K562 (cell line): ENCODE measurements around the gene TMEM237. TPM values are rescaled to one million over a fixed set of nuclear protein-coding genes. Genes with fewer than 3 reads are reported as not detected.

ENCODE experiments used
- ATAC-seq: fragments of 200-7000 bp; cut with Tn5 transposase; 3 replicates; pipeline ENCODE4 v1.9.1; 2020; ENCODE audit warnings: moderate library complexity
- BruUV-seq: library from RNA; stranded (reverse); fragments of 400-500 nt; replicated peaks from 2 replicates; lab custom pipeline; 2021; lab: Mats Ljungman, UMichigan
- CTCF ChIA-PET: fragments of 300-600 bp; formaldehyde crosslinking; extraction: SDS; loops from one replicate; lab custom pipeline; 2021; ENCODE audit warnings: low intra/inter-chr PET ratio; lab: Yijun Ruan, JAX
- POLR2A ChIA-PET: fragments of 300-600, 350-650 bp; sonication (Branson Sonifier 250); formaldehyde crosslinking; extraction: SDS; loops from one replicate; lab custom pipeline; 2021; ENCODE audit warnings: antibody characterized with exemption, inconsistent platforms; lab: Yijun Ruan, JAX
- DNase-seq, 4 experiments: peaks; one replicate each; pipeline versions ENCODE4 v3.0.0 to v3.0.0-alpha.2; 2011 to 2018; ENCODE audit warnings: low spot score in 3 of 4, mixed read lengths in 3 of 4; ENCODE audit errors: extremely low read depth in 1 of 4
- FAIRE-seq: peaks from 2 replicates; lab custom pipeline; 2011; peaks lifted over from hg19 to GRCh38; lab: Jason Lieb, UNC
- H2AFZ ChIP-seq: 2 replicates; pipeline ENCODE4 v1.6.0; 2011; ENCODE audit warnings: low read depth, low read length, control low read depth, inconsistent platforms
- H3K27ac ChIP-seq: fragments of 200-600 bp; 3 replicates; pipeline ENCODE4 v1.8.0; 2011; ENCODE audit warnings: low read depth, mild to moderate bottlenecking, control low read depth, inconsistent platforms, low read length, moderate library complexity, mixed read lengths; ENCODE audit errors: extremely low read depth
- H3K27me3 ChIP-seq, 2 experiments: fragments of 300-600 bp in 1 of 2; 2 replicates in 1 of 2; 3 replicates in 1 of 2; pipeline versions ENCODE4 v1.6.0 to v1.8.0; 2011; ENCODE audit warnings: inconsistent platforms in 2 of 2, low read length in 2 of 2, mild to moderate bottlenecking in 1 of 2, mixed read lengths in 1 of 2, moderate library complexity in 1 of 2; ENCODE audit not compliant: control insufficient read depth in 2 of 2, insufficient read depth in 2 of 2
- H3K36me3 ChIP-seq: fragments of 300-600 bp; 3 replicates; pipeline ENCODE4 v1.8.0; 2011; ENCODE audit warnings: mild to moderate bottlenecking, low read length, inconsistent platforms; ENCODE audit not compliant: control insufficient read depth, insufficient read depth
- H3K4me1 ChIP-seq, 2 experiments: fragments of 200-600 bp in 1 of 2; replicated peaks in 1 of 2; 2 replicates in 1 of 2; 3 replicates in 1 of 2; pipeline versions ENCODE4 v1.5.1 to v1.8.0; 2011; ENCODE audit warnings: inconsistent platforms in 2 of 2, low read length in 2 of 2, mild to moderate bottlenecking in 1 of 2, mixed read lengths in 1 of 2, moderate library complexity in 1 of 2; ENCODE audit not compliant: control insufficient read depth in 2 of 2, insufficient read depth in 2 of 2
- H3K4me2 ChIP-seq: 2 replicates; pipeline ENCODE4 v1.6.1; 2011; ENCODE audit warnings: low read length, control low read depth, inconsistent platforms, mixed read lengths; ENCODE audit not compliant: insufficient read depth
- H3K4me3 ChIP-seq: fragments of 200-600 bp; sonication (generic), shearing (Covaris generic); 2 replicates; pipeline ENCODE4 v1.5.1; 2016; ENCODE audit warnings: control low read depth, inconsistent platforms
- H3K79me2 ChIP-seq: fragments of 200-600 bp; 3 replicates; pipeline ENCODE4 v1.8.0; 2011; ENCODE audit warnings: low read length, inconsistent platforms; ENCODE audit not compliant: control insufficient read depth, insufficient read depth
- H3K9ac ChIP-seq, 2 experiments: 2 replicates each; pipeline versions ENCODE4 v1.6.0 to v1.6.1; 2011; ENCODE audit warnings: low read depth in 2 of 2, low read length in 2 of 2, control low read depth in 1 of 2, inconsistent platforms in 1 of 2, mild to moderate bottlenecking in 1 of 2, mixed read lengths in 1 of 2; ENCODE audit not compliant: insufficient read depth in 1 of 2
- H3K9me1 ChIP-seq: one replicate; pipeline ENCODE4 v1.6.0; 2011; ENCODE audit warnings: inconsistent platforms, mild to moderate bottlenecking, low read length, moderate library complexity; ENCODE audit not compliant: control insufficient read depth, insufficient read depth
- H3K9me3 ChIP-seq: replicated peaks from 2 replicates; pipeline ENCODE4 v1.5.1; 2011; ENCODE audit warnings: low read depth, low read length, inconsistent platforms; ENCODE audit not compliant: control insufficient read depth, insufficient read depth
- H4K20me1 ChIP-seq: replicated peaks from 2 replicates; pipeline ENCODE4 v1.6.1; 2011; ENCODE audit warnings: low read length, inconsistent platforms, mixed read lengths; ENCODE audit not compliant: control insufficient read depth, insufficient read depth
- AFF1 ChIP-seq, 2 experiments: fragments of 450-650 bp; IDR thresholded peaks; 2 replicates each; pipeline ENCODE4 v1.6.1; 2018; ENCODE audit warnings: mild to moderate bottlenecking in 2 of 2, low read depth in 1 of 2; ENCODE audit not compliant: partially characterized antibody in 2 of 2
- BRD4 ChIP-seq: fragments of 200-600 bp; sonication (generic); IDR thresholded peaks from 2 replicates; pipeline ENCODE4 v1.6.1; 2017; ENCODE audit warnings: inconsistent platforms
- BRF1 ChIP-seq: IDR thresholded peaks from 3 replicates; pipeline ENCODE4 v1.6.1; 2011; ENCODE audit warnings: borderline replicate concordance, mild to moderate bottlenecking; ENCODE audit not compliant: insufficient read length; ENCODE audit errors: extremely low read depth
- EP400 ChIP-seq: fragments of 450-650 bp; IDR thresholded peaks from 2 replicates; pipeline ENCODE4 v1.6.1; 2017; ENCODE audit warnings: antibody characterized with exemption, mild to moderate bottlenecking, moderate library complexity
- FOXJ2 ChIP-seq: fragments of 200-800 bp; sonication (Bioruptor generic); IDR thresholded peaks from 2 replicates; pipeline ENCODE4 v1.6.1; 2016; ENCODE audit warnings: missing genetic modification characterization, missing compliant biosample characterization
- KLF10 ChIP-seq: fragments of 250-450 bp; sonication (Bioruptor Pico); IDR thresholded peaks from 2 replicates; pipeline ENCODE4 v1.6.1; 2021; ENCODE audit warnings: matching md5 sums
- SIN3A ChIP-seq, 2 experiments: fragments of 150-350 bp in 1 of 2; IDR thresholded peaks; 2 replicates each; pipeline ENCODE4 v1.6.1; 2011 to 2016; ENCODE audit warnings: borderline replicate concordance in 2 of 2, low read depth in 2 of 2, low read length in 2 of 2, mild to moderate bottlenecking in 2 of 2, moderate library complexity in 2 of 2; ENCODE audit not compliant: control insufficient read depth in 1 of 2
- SMAD3 ChIP-seq: fragments of 450-650 bp; formaldehyde crosslinking; conservative IDR thresholded peaks from 2 replicates; pipeline ENCODE4 v1.4.0; 2020; ENCODE audit warnings: mild to moderate bottlenecking
- SUPT5H ChIP-seq: fragments of 450-650 bp; IDR thresholded peaks from 2 replicates; pipeline ENCODE4 v1.6.1; 2016
- ZNF274 ChIP-seq: IDR thresholded peaks from 2 replicates; pipeline ENCODE4 v1.6.1; 2011; ENCODE audit warnings: low read depth, mild to moderate bottlenecking, low read length, moderate library complexity, borderline replicate concordance
- ZNF431 ChIP-seq: sonication (generic); formaldehyde crosslinking; IDR thresholded peaks from 2 replicates; pipeline ENCODE4 v1.8.0; 2022; ENCODE audit warnings: mild to moderate bottlenecking, missing genetic modification reagents
- WGBS: fragments of 100-300 bp; shearing (Covaris generic); methylation state at CpG from one replicate; pipeline ENCODE4 v1.1.6; 2016; ENCODE audit warnings: low coverage, mixed read lengths; ENCODE audit not compliant: insufficient coverage; ENCODE audit errors: missing lambda C conversion rate; 5-methylcytosine and 5-hydroxymethylcytosine counted together
- in situ Hi-C: fragments of 300-500 bp; cut with MboI; formaldehyde crosslinking; loops from 4 replicates; pipeline ENCODE4 v1.15.0; 2018; ENCODE audit warnings: inconsistent platforms, mixed read lengths
- intact Hi-C: fragments of 100-400 bp; cut with micrococcal nuclease; formaldehyde crosslinking; loops from 2 replicates; pipeline ENCODE4 v1.14.2; 2022
- polyA plus RNA-seq, 8 experiments: library from polyadenylated mRNA; depleted of rRNA in 4 of 8; stranded (reverse) in 5 of 8; unstranded in 3 of 8; fragments of >200 nt; fragmentation: Nextera tagmentation in 2 of 8; fragmentation: Illumina TruSeq in 1 of 8; extraction: Ambion mirVana in 2 of 8; extraction: Trizol in 1 of 8; gene quantifications; 2 replicates each; pipeline versions ENCODE4 v1.2.1 to v1.2.3, GENCODE V29; 2011 to 2014; ENCODE audit warnings: inconsistent platforms in 1 of 8, missing spikeins in 1 of 8
- total RNA-seq, 7 experiments: library from RNA; depleted of rRNA in 6 of 7; stranded (reverse); fragments of >200 nt in 6 of 7; fragmentation: Illumina TruSeq in 2 of 7; extraction: Trizol in 2 of 7; gene quantifications; 2 replicates each; pipeline versions ENCODE4 v1.2.1 to v1.2.3, GENCODE V29; 2011 to 2021; ENCODE audit warnings: low replicate concordance in 1 of 7
- TF ChIP-seq, protein P1 (sequence below): fragments of 450-650 bp; IDR thresholded peaks from 2 replicates; pipeline ENCODE4 v1.6.1; 2014; ENCODE audit warnings: low read depth, mild to moderate bottlenecking, moderate library complexity, borderline replicate concordance
- TF ChIP-seq, protein P2 (sequence below): fragments of 450-650 bp; IDR thresholded peaks from 2 replicates; pipeline ENCODE4 v1.6.1; 2016; ENCODE audit warnings: low read depth, mild to moderate bottlenecking, moderate library complexity

Gene TMEM237
- total and polyA plus RNA-seq, 9 of the 15 experiments (the other 6 are each of a cell fraction or from before 2014, with no cell fraction given) = 6.2 to 25.6 (median 17.9) TPM

GRCh38 chr2:201597397-201597796, 45.9 kb downstream of the TMEM237 start:
- TF ChIP-seq SMAD3 (CRISPR knock-in tag) (no peak), SIN3A (IDR thresholded peaks at IDR 0.05; ENCODE audit: borderline replicate concordance in 2 of 2, control insufficient read depth in 1 of 2, low read depth in 2 of 2, low read length in 2 of 2) (no peak), BRF1 (no peak), SUPT5H (no peak), ZNF274 (no peak), BRD4 (no peak), EP400 (no peak), KLF10 (CRISPR knock-in tag) (no peak), ZNF431 (CRISPR knock-in tag) (no peak), AFF1 (IDR thresholded peaks at IDR 0.05; ENCODE audit: low read depth in 1 of 2, partially characterized antibody in 2 of 2) (no peak), FOXJ2 (tag) (no peak)
- TF ChIP-seq, protein P1, sequence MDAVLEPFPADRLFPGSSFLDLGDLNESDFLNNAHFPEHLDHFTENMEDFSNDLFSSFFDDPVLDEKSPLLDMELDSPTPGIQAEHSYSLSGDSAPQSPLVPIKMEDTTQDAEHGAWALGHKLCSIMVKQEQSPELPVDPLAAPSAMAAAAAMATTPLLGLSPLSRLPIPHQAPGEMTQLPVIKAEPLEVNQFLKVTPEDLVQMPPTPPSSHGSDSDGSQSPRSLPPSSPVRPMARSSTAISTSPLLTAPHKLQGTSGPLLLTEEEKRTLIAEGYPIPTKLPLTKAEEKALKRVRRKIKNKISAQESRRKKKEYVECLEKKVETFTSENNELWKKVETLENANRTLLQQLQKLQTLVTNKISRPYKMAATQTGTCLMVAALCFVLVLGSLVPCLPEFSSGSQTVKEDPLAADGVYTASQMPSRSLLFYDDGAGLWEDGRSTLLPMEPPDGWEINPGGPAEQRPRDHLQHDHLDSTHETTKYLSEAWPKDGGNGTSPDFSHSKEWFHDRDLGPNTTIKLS = no peak
- TF ChIP-seq, protein P2, sequence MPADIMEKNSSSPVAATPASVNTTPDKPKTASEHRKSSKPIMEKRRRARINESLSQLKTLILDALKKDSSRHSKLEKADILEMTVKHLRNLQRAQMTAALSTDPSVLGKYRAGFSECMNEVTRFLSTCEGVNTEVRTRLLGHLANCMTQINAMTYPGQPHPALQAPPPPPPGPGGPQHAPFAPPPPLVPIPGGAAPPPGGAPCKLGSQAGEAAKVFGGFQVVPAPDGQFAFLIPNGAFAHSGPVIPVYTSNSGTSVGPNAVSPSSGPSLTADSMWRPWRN = no peak
- Histone ChIP-seq H3K4me2 (no peak overlapping the region), H3K27me3 (no peaks in the 10 kb centered on the region), H3K27ac (no peak overlapping the region), H3K9ac (no peak overlapping the region), H3K4me3 (no peak overlapping the region), H3K4me1 (no peaks in the 10 kb centered on the region), H3K79me2 (no peaks in the 10 kb centered on the region), H4K20me1 (no peaks in the 10 kb centered on the region), H3K9me1 (no peaks in the 10 kb centered on the region), H3K36me3 (no peaks in the 10 kb centered on the region), H3K9me3 (no peaks in the 10 kb centered on the region), H2AFZ (peak overlapping the region; percentile 44; the same call in 1 of the 2 replicates)
- peak in 1 of 4 experiments; percentile 2 for DNase-seq
- FAIRE-seq = no peak
- intact Hi-C loops = no loop called here
- BruUV-seq = no TSS peak
- ChIA-PET CTCF (no interaction called here), POLR2A (no interaction called here)
- 10% methylated on average over 7 of the region's 8 CpGs for WGBS
- no peak for ATAC-seq
- in situ Hi-C loops = no loop called here
